Activated CD8-positive, alpha-beta memory T cell treated with anti-CD3 and anti-CD28 coated beads for 4 hours (primary cell): ENCODE data around the gene FLT3.
A peak's percentile ranks its signal among the peaks of the same experiment; 100 is the strongest.
"Not testable (repeated sequence)": the region's sequence is repeated elsewhere in the genome, so short reads cannot be mapped to it uniquely, and the experiment has no call there.

Experiments used
- DNase-seq, 2 donors: peaks; one replicate each; pipeline ENCODE4 v3.0.0-alpha.2; 2020; ENCODE audit warnings: low read depth in 2 of 2

The FLT3 gene

DNA sequence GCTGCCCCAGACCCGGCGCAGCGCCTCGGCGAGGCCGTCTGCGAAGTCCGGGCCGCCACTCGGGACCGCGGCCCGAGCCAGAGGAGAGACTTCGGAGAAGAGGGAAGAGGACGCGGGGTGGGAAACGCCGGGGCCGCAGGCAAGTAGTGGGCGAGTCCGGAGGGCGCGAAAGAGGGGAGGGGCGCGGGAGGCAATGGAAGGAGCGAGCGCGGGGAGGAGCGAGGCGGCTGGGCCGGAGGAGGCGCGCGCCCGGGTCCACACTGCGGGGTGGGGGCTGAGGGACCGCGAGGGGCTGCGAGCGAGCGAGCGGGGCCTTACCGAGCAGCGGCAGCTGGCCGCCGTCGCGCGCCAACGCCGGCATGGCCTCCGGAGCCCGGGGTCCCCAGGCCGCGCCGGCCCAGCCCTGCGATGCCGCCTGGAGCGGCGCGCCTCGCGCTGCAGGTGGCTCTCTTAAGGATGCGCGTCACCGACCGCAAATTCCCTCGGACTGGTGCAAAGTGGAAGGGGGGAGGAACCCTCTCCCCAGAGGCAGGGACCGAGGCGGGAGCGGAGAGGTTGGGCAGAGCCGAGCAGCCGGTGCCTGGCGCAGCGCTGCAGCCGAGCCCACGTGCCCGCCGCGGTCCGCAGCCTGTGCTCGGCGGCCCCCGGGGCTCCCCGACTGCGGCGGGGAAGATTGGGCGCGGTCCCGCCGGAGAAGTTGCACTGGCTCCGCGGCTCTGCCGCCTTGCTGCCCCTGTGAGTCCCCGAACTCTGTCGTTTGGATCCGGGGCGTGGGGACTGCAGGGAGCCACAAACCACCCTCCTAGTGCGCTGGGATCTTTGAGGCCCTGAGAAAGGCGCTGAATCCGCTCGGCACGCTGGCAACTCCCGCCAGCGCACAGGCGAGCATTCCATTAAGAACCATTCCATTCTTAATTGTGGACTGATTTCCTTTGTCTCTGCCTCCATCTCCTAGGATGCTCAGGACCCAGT is at the start of gene FLT3:
TSS of gene FLT3 (minus strand) at position 427 of the 972 bp plus-strand sequence. CDS start at position 361, 66 bp downstream.
- DNase-seq = no peak

DNA sequence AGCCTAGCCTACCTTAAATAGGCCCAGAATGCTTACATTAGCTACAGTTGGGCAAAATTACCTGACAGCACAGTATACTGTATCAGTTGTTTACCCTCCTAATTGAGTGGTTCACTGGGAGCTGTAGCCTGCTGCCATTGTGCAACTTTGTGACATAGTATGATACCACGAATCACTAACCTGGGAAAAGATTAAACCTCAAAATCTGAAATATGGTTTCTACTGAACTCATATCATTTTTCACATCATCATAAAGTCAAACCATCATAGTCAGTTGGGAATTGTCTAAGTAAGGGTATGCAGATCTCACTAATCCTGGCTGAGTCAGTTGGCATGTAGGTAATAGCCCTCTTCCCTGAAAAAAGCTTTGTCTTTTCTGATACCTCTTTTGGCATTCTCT is 47.1 kb upstream of the FLT3 start:
- no peak for DNase-seq

GRCh38 chr13:28145049-28145448 is 44.7 kb upstream of the FLT3 start:
- DNase-seq = no peak

DNA sequence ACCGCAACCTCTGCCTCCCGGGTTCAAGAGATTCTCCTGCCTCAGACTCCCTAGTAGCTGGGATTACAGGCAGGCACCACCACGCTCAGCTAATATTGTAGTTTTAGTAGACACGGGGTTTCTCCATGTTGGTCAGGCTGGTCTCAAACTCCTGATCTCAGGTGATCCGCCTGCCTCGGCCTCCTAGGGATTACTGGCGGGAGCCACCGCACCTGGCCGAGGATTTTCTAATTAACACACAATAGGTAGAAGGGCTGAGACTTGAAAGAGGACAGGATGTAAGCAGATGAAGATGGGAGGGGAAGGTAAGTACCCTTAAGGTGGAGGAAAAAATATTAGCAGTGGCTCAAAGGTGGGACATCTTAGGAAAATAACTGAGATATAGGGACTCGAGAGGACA is 41.2 kb upstream of the FLT3 start:
- not testable (repeated sequence) for DNase-seq

GRCh38 chr13:28140433-28141125 is 40.2 kb upstream of the FLT3 start:
- no peak for DNase-seq

GRCh38 chr13:28138756-28139470 is 38.5 kb upstream of the FLT3 start:
- DNase-seq = peak; percentile 76 to 89

- DNase-seq = peak; percentile 80 to 86
Observed at GRCh38 chr13:28138012-28138755, 37.8 kb upstream of the FLT3 start, which contains the start of gene PAN3. TSS of gene PAN3 (plus strand) at chr13:28138545. CDS start at chr13:28138658, 113 bp downstream.

DNA sequence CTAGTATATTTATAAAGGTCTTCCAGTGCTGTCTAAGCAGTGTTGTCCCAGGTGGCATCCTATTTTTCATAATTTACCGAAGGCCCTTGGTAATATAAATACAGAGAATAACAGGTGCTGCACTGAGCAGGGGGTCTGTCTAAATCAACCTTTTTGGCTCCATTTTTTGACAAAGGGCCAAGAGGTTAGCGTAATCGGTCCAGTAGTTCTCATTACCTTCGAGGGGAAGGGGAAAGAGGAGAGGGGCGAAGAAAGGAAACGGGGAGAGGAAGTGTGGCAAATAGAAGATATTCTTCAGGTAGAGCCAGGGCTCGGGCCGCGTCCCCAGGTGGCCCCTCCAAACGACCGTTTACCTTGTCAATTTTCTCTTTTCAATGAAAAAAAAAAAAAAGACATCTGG is 37.2 kb upstream of the FLT3 start:
- no peak for DNase-seq

GRCh38 chr13:28136916-28137315 is 36.5 kb upstream of the FLT3 start:
- no peak for DNase-seq

DNA sequence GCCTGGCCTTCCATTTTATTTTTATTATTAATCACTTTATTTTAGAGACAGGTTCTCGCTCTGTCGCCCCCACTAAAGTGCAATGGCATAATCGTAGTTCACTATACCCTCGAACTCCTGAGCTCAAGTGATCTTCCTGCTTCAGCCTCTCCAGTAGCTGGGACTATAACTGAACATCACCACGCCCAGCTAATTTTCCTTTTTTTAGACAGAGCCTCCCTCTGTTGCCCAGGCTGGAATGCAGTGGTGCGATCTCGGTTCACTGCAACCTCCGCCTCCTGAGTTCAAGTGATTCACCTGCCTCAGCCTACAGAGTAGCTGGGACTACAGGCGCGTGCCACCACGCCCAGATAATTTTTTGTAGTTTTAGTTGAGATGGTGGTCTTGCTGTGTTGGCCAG is 31.3 kb upstream of the FLT3 start:
- DNase-seq = no peak

DNA sequence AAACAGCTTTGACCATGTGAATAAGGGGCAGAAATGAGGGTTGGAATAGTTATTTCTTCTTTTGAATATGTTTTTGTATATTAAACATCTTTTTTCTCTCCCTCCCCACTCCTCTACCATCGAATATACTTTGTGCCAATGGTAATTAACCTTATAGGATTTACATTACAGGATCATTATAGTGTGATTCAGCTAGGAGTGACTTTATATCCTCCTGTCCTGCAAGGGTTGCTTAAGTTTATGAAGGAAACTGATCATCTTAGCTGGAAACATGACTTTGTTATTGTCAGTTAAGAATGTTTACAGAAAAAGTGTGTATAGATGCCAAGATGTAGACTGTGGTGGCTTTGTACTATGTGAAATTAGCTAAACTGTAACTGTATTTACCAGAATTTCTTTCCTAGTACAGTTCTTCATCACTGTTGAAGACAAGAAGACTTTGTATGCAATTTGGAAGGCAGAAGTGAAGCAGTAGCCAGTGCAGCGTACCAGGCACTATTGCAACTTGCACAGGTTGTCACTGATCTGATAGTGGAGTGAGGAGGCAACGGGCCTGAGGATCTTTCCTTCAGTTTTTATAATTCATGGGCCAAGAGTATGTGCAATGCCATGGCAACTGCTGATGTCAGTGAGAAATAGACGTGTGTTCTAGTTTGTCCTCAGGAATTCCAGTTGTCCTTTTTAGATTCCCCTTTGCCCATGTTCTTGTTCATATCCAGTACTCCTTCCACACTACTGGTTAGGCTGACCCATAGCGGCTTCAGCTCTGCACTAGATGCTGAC is 29.7 kb upstream of the FLT3 start:
- DNase-seq = no peak

GRCh38 chr13:28128926-28129325 is 28.6 kb upstream of the FLT3 start:
- no peak for DNase-seq

DNA sequence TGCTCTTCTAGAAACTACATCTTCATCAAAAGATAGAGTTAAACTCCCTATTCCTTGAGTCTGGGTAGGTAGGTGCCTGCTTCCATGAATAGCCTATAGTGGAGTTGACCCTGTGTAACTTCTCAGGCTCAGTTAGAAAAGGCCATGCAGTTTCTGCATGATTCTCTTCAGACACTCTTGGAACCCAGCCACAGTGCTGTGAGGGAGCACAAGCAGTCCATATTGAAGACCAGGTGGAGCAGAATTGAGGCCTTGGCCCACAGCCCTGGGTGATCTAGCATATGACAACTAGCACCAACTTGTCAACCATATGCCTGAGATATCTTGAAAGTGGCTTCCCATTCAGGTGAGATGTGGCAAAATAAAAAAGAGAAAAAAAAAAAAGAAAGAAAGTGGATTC is 27.7 kb upstream of the FLT3 start:
- DNase-seq = no peak

DNA sequence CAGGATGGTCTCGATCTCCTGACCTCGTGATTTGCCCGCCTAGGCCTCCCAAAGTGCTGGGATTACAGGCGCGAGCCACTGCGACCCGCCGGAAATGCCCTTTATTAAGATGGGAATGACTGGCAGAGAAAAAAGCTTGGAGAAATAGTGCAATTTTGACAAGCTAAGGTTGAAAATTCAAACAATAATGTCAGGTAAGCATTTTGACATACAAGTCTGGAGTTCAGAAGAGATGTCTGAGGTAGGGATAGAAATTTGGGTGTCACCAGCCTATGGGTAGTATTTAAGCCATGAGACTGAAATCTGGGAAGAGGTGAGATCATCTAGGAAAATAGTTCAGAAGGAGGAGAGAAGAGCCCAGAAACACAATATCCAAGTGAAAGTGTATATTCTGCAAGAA is 20.8 kb upstream of the FLT3 start:
- no peak for DNase-seq

- no peak for DNase-seq
Observed at GRCh38 chr13:28120317-28120716, 19.9 kb upstream of the FLT3 start.

- no peak for DNase-seq
Observed at GRCh38 chr13:28117689-28118377, 17.5 kb upstream of the FLT3 start.

GRCh38 chr13:28116736-28117135 is 16.4 kb upstream of the FLT3 start:
- DNase-seq = no peak

DNA sequence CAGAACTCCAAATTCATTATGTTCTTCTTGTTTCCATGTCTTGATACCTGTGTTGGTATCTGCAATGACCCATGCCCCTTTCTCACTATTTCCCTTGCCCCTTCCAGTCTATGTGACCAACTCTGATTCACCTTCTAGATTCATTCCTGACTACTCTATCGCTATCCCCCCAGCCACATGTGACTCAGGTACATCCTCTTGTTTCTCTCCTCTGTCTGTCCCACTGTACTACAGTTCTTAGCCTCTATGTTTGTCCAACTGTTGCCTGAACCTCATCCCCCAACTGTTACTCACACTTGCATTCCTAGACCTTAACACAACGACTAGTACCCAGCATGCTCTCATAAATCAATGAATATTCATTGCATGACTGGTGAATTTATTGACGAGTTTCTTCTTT is 10.0 kb upstream of the FLT3 start:
- DNase-seq = no peak

- no peak for DNase-seq
Observed at GRCh38 chr13:28106976-28107375, 6.6 kb upstream of the FLT3 start.

DNA sequence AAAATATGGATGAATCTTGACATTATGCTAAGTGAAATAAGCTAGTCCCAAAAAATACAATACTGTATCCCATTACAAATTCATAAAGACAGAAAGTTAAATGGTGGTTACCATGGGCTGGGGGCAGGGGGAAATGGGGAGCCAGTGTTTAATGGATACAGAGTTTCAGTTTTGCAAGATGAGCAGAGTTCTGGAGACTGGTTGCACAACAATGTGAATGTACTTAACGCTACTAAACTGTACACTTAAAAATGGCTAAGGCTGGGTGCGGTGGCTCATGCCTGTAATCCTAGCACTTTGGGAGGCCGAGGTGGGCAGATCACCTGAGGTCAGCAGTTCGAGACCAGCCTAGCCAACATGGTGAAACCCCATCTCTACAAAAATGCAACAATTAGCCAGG is 1.5 kb upstream of the FLT3 start:
- DNase-seq = not testable (repeated sequence)
